Measurements from ENCODE around the gene EEPD1.

EEPD1 gene

DNA sequence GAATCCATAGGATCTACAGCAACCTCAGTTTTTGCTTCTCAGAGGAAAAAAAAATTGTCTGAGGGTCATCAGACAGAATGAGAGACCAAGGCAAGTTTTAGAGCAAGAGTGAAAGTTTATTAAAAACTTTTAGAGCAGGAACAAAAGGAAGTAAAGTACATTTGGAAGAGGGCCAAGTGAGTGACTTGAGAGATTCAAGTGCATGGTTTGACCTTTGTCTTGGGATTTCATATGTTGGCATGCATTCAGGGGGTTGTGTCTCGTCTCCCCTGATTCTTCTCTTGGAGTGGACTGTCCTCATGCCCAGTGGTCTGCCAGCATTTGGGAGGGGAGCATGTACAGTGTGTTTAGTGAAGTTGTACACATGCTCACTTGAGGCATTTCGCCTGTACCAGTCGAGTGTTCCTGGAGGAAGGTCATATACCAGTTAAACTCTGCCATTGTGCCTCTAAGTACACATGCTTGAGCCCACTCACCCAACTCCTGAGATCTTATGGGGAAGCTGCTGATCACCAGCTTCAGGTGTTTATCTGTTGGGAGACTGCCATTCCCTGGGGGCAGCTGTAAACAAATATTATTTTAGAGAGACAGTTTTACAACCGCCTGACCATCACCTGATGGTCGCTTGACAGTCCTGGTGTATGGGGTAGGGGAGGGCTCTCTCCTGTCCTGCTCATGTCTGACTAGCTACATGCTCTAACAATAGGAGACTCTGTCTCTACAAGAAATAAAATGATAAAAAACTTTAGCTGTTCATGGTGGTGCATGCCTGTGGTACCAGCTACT, 109.4 kb downstream of the EEPD1 start:
- DNase-seq = no peak

DNA sequence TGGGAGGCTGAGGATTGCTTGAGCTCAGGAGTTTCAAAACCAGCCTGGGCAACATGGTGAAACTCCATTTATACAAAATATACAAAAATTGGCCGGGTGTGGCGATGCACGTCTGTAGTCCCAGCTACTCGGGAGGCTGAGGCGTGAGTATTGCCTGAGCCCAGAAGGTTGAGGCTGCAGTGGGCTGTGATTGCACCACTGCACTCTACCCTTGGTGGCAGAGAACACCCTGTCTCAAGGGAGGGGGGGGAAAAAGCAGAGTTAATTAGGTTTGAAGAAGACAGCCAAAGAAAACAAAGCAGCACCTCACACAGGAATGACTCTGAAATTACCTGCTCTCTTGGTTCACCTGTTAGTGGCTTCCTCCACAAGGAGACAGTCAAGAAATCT, 110.0 kb downstream of the EEPD1 start:
- no peak for DNase-seq

DNA sequence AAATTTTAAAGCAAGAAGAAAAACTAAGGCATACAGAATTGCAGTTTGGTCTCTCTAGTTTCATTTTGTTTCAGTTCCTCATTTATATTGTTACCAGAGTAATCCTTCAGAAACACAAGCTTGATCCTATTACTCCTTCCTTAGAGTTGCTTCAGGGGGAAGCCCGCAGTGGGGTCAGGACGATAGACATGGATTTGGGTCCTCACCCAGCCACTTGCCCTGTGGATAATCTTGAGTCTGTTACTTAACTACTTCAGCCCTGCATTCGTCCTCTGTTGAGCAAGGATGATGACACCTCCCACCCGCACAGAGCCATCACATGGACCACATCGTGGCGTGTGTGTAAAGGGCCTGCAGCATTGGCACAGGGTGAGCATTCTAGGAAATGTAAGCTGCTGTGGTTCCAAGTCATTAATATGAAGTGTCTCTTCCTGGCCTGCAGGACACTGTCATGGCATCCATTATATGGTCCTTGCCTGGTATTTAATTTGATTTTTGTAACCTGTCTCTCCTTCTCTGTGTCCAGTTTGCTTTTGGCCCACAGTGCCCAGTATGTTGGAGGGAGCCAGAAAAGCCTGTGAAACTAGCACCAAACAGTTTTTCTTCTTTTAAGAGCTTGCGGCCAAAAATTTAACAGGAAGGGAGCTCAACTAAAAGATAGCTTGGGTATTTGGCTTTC, 111.2 kb downstream of the EEPD1 start:
- DNase-seq = no peak

DNA sequence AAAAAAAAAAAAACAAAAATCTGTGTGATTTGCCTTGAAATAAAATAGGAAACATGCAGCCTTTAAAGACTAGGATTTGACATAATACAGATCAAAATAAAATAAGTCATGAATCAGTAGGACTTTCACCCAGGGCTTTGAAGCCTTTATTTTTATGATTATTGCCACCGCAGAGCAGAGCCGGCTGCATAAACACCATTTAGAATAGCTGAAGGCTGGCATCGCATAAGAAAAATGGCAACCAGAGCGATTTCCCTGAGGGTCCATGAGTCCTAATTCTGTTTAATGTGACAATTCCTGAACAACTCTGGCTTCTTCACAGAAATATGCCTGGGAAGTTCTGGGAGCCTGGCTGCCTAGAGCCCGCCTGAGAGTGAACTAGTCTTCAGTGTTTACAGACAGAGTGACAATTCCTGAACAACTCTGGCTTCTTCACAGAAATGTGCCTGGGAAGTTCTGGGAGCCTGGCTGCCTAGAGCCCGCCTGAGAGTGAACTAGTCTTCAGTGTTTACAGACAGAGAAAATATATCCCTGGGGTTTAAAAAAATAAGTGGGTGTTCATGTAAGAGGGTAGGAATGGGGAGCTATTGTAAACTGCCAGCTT, 112.0 kb downstream of the EEPD1 start:
- DNase-seq = no peak

DNA sequence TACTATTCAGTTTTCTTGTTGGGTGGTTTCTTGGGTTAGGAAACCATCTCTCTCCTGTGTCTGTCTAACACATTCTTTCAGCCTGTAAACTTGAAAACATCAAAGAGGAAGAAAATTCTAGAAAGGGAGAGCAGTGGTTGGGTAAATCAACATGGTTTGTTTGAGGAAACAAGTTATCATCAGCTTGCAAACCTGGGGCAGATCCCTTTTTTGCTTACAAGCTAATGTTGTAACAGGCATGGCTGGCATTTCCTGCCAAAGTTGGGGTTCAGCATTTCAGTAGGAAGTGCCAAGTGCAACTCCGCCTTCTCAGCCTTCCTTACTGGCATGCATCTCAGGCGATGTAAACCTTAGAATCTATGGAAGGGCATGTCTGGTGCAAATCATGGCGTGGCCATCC, 112.6 kb downstream of the EEPD1 start:
- no peak for DNase-seq

DNA sequence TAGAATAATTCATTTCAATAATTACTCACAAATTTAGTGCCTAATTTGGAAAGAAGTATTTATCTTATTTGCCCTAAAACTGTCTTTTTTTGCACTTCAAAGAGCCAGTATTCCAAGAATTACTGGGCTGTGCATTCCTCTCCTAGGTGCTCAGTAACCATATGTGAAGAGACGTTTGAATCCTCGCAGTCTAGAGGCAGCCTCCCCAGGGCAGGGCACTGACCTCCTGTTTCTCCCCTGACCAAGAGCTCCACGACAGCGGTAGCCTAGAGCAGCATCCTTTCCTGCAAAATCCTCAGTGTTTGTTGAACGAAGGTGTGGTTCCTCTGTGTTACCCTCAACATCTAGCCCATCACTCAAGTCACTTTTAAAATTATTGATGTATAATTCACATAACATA, 113.1 kb downstream of the EEPD1 start:
- no peak for DNase-seq

DNA sequence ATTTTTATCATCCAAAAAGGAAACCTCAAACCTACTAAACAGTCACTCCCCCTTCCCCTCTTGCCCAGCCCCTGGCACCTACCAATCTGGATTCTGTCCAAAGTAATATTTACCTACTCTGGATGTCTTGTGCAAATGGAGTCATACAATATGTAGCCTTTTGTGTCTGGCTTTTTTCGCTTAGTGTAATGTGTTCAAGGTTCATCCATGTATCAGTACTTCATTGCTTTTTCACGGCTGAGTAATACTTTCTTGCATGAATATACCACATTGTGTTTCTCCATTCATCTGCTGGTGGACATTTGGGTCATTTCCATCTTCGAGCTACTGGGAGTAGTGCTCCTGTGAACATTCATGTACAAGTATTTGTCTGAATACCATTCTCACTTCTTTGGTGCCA, 113.6 kb downstream of the EEPD1 start:
- DNase-seq = no peak

DNA sequence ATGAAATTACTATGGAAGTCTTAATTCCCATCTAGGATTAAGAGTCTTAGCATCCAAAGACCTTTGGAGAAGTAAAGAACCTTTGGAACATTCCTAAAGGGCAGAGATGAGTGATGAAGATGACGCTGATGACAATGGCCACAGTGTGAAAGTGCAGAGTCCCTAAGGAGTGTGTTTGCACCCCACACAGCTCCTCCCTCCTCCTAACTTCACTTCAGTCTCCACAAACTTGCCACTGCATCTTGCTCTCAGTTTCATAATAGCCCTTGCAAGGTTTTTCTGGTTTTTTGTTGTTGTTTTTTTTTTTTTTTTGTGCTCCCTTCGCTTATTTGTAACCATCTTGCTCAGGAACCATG, 119.1 kb downstream of the EEPD1 start:
- DNase-seq = no peak

DNA sequence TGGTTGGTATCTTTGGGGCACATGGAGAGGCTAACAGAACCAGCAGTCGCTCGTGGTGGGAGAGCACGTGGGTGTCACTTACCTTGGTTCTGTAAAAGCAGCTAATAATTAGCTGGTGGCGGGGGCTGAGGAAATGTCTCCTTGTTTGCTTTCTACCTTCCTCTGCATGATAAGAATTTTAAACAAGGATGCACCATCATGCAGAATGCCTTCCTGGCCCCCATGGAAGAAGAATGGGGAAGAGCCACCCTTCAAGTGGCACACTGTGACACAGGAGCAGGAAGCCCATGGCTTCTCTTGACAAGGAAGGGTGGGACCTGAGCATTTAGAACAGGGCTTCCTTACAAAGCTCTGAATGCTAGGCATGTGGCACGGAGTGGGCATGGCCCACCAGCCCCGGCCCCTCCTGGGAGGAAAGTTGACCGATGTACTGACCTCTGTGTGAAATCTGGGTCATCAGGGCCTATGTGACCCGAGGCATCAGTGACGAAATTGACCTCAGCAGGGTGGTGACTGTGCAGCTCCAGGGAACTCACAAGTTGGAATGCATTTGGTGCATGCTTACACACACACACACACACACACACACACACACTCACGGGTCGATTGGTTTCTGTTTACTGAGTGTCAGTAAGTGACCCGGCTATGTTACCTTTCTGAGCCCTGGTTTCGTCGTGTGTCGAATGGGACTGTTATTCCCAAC, 119.7 kb downstream of the EEPD1 start:
- DNase-seq = no peak

DNA sequence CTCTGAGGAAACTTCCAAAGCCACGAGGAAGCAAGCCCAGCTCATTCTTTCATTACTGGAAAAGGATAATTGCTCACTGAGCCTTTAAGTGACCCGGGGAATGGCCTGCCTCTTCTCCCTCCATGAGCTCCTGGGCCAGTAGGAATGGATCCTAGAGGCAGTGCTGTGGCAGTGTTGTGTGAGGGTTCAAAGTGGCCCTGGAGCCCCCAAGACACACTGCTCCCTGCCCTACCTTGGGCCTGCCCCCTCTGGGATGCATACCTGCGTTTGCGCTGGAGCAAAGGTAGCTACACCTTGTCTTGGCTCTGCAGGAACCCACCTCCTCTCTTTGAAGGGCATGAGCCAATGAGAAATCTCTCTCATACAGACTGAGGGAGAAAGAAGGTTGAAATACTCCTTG, 120.8 kb downstream of the EEPD1 start:
- no peak for DNase-seq

DNA sequence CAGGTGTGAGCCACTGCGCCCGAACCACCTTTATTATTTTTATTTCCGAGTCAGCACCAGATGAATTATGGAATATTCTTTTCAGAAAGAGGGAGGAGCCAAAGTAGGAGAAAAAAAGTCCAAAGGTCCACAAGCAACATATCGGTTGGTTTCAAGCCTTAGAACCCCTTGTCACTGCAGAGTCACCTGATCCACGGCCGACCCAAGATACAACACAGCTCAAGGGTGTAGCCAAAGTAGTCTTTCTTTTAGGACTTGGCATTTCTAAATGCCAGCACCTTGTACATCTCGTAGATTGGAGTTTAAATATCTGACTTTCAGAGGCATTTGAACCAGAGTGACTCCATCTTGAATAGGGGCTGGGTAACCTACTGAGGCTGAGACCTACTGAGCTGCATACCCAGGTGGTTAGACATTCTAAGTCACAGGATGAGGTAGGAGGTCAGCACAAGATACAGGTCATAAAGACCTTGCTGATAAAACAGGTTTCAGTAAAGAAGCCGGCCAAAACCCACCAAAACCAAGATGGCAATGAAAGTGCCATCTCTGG, 122.8 kb downstream of the EEPD1 start:
- DNase-seq = no peak

DNA sequence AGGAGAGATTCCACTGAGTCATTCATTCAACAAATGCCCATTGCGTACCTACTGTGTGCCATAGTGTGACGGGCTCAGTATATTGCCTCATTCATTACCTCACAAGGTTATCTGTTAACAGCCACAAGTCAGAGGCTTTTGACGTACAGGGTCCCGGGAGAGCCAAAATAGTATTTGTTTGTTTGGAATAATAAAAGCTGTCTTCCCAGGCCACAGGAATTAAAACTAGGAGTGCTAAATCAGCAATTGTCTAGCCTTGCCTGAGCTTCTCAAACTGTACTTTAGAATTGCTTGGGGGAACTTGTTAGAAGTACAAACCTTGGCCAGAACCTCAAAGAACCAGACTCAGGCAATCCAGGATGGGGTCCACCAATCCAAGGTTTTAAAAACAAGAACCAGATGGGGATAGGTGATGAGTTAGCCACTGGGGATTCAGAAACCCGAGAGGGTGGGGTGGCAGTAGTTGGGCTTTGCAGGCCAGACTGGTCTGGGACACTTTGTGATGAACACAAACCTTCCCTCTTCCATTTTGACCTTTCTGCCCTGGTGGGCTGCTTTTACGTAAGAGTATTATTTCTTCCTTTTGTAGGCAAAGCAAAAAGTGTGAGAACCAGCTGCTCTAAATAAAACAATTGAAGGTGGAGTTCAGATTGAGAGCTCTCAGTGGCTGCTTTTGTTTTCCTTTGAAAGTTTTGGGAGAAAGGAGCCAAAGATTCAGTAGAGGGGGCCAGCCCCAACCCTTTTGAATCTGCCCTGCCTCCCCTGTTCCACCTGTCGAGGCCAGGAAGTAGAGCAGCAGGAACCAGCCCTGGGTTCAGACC, 123.6 kb downstream of the EEPD1 start:
- no peak for DNase-seq

DNA sequence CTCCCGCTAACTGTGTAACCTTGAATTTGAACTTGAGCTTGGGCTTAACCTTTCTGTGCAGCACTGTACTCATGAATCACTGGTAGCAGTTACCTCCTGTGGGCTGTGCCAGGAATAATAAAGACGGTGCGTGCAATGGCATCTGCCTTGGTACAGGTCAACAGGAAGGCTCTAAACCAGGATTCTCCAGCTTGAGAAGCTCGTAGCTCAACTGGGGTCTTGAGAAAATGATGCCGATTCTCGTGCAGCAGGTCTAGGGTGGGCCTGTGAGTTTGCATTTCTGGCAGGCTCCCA, 124.1 kb downstream of the EEPD1 start:
- no peak for DNase-seq

DNA sequence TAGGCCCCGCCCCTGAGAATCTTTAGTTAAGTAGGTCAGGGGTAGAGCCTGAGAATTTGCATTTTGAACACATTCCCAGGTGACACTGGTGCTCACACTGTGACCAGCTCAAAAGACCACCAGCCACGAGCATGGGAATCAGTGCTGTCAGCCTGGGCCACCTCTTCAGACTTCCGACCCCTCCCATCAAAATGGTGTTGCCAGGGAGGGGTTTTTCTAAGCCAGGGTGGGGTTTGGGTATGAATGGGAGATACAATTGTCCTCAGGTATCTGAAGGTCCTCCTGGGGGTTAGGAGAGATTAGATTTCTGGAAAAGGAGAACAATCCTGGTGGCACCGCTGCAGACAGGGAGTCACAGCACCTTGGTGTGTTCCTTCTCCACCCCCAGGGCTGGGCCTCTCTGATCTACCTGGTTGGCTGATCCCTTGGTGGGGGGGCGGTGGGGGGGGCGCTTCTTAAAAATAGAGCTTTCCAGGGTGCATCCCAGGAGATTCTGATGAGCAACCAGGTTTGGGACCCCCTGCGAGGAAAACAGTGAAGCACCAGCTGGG, 125.1 kb downstream of the EEPD1 start:
- no peak for DNase-seq

DNA sequence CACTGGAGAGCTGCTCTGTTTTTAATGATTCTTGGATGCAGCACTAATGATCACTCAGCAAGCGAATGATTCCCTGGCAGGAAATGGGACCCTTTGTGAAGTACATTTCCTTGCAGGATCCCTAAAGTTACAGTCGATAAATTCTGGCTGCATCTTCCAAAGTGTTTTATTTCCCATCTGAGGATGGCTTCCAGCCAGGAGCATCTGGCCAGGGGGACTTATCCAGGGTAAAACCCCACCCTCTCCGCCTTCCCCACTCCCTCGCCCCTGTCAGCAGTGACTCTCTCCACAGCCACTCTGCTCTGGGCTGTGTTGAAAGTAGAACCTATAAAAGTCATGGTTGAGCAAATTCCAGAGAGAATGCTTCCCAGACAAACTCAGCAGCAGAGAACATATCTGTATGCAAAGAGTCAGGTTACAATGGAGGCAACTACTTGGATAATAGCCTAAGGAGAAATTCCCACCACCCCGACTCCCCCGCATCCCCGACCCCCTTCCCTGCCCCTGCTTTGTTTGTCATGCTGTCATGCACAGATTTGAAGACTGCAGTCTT, 125.6 kb downstream of the EEPD1 start:
- DNase-seq = peak; percentile 50

DNA sequence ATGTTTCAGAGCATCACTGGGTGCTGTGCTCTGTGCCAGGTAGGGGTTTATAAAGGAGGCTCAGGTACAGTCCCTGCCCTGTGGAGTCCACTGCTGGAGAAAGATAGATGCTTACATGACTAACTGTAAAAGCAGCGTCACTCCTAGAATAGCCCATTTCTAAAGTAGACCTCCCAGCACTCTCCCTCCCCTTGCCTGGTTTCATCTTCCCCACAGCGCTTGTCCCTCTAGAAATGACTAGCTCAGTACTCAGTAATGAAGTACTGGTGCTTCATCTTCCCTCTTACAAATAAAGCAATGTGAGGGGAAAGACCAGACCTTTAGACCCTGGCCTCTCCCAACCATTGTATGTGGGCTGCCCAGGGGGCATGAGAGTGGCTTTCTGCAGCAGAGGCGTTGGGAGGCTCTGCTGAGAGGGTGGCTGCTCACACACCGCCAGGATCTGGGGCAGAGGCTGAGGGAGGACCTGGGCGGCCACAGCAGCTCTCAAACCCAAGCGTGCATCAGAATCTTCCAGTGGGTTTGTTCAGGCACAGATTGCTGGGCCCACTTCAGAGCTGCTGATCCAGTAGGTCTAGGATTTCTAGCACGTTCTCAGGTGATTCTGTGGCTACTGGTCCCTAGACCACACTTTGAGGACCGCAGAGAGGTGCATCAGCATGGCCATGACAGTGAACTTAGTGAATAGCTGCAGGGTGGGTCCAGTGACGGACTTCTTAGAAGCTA, 126.3 kb downstream of the EEPD1 start:
- no peak for DNase-seq

DNA sequence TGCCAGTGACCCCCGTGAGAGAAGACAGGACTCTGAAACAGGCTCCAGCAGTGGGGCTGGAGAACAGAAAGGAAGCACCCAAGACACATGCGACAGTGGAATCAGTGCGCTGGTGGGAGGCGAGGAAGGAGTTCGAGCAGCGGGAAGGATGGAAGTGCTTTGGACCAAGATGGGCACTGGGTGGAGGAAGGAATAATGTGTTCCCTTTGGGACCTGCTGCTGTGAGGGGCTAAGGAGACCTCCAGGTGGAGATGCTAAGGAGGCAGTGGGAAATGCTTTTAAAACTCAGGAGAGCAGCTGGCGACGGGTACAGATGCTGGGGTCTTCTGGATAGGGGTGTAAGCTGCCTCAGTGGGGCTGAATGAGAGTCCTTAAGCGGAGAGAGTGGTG, 126.9 kb downstream of the EEPD1 start:
- no peak for DNase-seq

DNA sequence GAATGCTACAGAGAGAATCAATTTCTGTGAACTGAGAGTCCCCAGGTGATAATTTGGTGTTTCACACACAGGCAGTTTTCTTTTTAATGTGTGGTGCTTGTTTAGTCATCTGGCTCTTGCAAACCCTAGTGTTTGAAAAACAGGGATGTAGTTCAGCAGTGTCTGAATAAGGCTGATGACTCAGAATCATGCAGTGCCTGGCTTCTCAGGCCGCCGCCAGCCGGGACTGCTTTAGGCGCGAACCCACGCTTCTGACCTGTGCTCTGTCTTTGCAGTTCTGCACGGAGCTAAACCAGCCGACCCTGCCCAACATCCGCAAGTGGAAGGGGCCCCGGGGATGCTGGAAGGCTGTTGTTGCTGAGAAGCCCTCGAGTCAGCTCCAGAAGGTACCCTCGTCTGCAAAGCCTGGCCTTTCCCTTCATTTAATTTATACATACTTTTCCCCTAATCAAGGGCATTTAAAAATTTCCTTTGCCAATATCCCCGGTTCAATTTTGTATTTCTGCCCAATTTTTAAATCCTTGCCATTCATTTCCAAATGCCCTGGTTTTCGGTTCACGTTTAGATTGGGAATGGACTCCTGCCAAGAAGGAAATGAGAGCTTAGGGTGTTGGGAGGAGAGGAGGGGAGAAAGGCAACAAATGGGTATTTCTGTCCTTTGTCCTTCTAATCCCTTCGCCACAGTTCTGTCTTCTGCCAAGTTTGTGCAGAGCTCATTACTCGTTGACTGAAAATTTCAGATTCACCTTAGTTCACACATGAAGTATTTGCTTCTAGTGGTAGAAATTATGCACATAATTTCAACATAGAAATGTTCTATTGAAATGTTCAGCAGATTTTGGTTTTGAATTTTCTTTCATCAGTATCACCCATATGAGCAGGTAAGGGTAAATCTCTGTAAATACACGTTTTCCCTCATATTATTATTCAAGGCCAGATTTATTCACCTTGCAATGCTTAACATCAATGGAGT, 128.1 kb downstream of the EEPD1 start:
- peak; percentile 62 for DNase-seq

DNA sequence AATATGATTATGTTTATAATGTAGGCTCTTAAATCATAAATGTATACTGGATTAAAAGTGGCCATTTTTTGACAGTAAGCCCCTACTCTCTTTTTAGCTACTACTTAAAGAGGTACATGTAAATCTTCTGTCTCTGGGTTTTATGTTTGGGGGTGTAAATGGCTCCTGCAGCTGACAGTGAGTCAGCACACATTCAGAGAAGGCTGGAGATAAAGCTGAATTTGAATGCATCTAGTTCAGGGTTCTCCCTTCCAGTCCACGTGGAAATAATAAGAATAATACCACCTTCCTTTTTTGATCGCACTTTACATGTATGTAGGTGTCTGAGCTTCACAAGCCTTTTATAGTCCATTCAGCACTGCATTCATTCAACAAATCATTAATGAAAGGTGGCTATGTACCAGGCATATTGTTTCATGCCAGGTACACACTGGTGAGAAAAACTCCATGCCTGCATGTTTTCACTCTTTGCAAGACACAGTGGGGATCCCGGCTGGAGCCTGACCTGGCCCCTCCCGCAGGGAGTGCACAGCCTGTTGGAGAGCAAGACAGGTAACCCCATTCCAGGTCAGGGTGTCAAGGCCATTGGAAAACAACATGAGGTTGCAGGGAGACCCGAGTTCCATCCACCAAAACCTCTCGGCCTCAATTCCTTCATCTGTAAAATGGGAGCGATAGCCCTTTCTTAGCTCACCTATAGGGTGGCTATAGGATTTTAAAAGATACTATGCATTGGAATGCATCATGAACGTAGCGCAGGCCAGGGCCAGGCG, 129.1 kb downstream of the EEPD1 start:
- DNase-seq = no peak
